Inferior parietal cortex (tissue), 1 donor: Measurements from ENCODE around the gene ANKHD1.

Source experiments
- DNase-seq: peaks from one replicate; pipeline ENCODE4 v3.0.0-alpha.2; 2016; ENCODE audit errors: extremely low spot score

The ANKHD1 gene

DNA sequence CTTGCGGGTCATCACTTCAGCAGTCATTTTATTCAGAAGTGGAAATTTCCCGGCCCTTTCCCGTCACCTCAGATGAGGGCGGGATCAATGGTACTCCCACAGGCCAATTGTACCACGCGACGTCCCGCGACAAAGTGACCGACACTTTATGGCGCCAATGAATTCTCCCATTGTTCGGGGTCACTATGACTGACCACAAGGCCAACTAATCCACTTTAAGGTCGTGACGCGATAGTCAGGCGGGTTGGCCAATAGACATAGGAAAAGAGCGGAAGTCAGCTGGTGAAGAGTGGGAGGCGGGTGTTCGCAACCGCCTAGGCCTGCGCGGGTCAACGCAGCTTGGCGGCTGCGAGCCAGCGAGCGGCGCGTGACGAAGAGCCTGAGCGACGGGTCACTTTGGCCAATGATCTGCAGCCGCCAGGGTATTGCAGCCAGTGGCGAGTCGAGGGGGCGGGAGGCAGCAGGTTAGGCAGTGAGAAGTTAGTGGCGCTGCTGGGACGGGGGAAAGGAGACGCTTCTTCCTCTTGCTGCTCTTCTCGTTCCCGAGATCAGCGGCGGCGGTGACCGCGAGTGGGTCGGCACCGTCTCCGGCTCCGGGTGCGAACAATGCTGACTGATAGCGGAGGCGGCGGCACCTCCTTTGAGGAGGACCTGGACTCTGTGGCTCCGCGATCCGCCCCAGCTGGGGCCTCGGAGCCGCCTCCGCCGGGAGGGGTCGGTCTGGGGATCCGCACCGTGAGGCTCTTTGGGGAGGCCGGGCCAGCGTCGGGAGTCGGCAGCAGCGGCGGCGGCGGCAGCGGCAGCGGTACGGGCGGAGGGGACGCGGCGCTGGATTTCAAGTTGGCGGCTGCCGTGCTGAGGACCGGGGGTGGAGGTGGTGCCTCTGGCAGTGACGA, at the start of gene ANKHD1:
TSS of gene ANKHD1 (plus strand) at position 472 of the 896 bp plus-strand sequence. CDS start at position 607, 135 bp downstream.
- DNase-seq, result peak; percentile 100

DNA sequence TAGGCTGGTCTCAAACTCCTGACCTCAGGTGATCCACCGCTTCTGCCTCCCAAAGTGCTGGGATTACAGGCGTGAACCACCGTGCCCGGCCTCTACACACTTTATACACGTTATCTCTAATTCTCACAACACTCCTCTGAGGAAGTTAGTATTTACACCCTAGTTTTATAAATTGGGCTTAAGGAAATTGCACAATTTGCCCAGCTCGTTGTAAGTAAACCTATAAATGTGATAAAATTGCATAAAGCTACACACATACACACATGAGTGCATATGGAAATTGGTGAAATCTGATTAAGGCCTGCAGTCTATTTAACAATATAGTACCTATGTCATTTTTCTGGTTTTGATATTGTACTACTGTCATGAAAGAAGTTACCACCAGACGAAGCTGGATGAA, 46.1 kb upstream of the ANKHD1 start:
- no peak for DNase-seq

- DNase-seq, result no peak
These were observed 44.5 kb upstream of the ANKHD1 start for GRCh38 chr5:140356853-140357725.

DNA sequence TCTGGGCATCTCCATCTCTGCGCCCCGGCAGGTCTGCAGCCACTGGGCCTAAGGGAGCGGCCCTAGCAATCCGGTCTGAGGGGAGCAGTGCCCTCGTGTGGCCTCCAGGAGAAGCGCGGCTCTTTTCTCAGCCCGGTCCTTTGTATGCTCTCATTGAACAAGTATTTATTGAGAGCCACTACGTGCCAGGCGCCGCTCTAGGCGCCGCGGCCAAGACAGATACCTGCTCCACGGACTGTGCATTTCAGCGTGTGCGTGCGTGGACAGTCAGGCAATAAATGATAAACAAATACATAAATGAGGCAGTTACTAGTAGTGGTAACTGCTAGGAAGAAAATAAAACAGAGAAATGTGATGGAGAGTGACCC, 43.9 kb upstream of the ANKHD1 start:
- peak; percentile 89 for DNase-seq

DNA sequence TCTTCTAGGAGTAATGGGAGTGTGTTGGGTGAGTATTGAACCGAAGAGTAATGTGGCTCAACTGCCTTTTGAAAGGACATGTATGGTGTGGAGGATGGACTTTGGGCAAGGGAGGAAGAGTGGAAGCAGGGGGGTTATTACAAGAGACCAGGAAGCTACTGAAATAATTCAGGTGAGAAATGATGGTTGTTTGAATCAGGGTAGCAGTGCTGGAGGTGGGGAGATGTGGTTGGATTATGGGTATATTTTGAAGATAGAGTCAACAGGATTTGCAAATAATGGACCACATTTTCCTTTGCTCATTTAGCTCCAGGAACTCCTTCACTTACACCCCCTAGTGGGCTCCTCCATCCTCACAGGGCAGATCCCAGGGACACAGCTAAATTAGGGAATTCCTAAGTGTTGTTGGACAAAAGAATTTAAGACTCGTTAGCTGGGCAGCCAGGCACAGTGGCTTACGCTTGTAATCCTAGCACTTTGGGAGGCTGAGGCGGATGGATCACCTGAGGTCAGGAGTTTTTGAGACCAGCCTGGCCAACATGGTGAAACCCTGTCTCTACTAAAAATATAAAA, 42.8 kb upstream of the ANKHD1 start:
- DNase-seq, result no peak

DNA sequence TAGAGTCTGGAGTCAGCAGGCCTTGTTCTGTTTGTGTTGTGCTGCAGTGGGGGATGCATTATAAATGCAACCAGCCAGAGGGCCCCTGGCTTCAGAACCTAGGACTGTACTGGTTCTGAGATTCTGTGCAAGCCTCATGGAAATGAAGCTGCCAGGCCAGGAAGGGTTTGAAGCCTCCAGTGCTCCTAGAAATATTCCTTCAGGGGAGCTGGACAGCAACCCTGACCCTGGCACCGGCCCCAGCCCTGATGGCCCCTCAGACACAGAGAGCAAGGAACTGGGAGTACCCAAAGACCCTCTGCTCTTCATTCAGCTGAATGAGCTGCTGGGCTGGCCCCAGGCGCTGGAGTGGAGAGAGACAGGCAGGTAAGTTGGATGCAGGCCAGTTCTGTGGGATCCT, 41.5 kb upstream of the ANKHD1 start, which contains the start of gene SLC4A9:
TSS of gene SLC4A9 (plus strand) at position 94 of the 400 bp plus-strand sequence. CDS start at position 137, 43 bp downstream.
- no peak for DNase-seq

DNA sequence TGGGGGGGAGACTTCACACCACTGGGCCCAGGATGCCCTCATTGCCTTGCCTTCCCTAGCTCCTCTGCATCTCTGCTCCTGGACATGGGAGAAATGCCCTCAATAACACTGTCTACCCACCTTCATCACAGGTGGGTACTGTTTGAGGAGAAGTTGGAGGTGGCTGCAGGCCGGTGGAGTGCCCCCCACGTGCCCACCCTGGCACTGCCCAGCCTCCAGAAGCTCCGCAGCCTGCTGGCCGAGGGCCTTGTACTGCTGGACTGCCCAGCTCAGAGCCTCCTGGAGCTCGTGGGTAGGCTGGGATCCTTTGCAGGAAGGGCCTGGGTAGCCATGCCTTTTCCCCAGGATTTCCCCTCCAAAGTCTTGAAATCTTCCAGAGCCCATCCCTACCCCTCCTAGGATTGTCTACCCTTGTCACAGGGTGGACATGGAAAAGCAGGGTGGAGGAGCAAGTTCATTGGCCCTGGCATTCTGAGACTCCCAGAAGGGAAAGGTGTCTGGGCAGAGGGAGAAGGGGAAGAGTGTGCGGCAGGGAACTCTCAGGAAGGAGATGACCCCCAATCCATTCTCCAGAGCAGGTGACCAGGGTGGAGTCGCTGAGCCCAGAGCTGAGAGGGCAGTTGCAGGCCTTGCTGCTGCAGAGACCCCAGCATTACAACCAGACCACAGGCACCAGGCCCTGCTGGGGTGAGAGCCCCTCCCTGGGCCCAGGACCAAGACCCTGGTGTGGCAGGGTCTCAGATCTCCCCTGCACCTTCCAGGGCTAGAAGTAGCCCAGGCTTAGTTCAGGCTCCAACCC, 40.8 kb upstream of the ANKHD1 start:
- DNase-seq, result no peak

DNA sequence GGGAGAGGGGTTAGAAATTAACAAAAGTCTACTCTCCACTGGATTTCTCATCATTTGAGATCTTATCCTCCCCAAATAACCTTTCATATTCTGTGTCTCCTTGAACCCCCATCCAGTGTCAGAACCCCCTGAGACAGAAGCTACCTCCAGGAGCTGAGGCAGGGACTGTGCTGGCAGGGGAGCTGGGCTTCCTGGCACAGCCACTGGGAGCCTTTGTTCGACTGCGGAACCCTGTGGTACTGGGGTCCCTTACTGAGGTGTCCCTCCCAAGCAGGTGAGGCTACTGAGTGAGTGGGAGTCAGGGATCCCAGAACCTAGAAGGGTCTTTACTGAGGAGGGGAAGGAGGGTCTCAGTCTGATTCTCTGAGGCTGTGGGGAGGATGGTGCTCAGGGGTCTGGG, 39.7 kb upstream of the ANKHD1 start:
- no peak for DNase-seq

DNA sequence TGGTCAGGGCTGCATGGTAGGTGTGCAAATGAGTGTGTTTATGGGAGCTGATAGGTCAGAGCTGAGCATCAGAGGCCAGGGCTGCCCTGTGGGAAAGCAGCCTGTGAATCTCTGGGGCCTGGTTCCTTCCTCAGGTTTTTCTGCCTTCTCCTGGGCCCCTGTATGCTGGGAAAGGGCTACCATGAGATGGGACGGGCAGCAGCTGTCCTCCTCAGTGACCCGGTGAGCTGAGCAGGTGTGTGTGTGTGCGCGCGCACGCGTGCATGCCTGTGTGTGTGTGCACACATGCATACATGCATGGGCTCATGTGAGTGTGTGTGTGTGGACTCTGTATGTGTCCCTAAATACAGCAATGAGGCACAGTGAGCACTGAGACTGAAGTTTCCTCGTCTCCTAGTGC, 39.3 kb upstream of the ANKHD1 start:
- DNase-seq, result no peak

GRCh38 chr5:140362875-140363630, 38.6 kb upstream of the ANKHD1 start:
- DNase-seq, result peak; percentile 75

DNA sequence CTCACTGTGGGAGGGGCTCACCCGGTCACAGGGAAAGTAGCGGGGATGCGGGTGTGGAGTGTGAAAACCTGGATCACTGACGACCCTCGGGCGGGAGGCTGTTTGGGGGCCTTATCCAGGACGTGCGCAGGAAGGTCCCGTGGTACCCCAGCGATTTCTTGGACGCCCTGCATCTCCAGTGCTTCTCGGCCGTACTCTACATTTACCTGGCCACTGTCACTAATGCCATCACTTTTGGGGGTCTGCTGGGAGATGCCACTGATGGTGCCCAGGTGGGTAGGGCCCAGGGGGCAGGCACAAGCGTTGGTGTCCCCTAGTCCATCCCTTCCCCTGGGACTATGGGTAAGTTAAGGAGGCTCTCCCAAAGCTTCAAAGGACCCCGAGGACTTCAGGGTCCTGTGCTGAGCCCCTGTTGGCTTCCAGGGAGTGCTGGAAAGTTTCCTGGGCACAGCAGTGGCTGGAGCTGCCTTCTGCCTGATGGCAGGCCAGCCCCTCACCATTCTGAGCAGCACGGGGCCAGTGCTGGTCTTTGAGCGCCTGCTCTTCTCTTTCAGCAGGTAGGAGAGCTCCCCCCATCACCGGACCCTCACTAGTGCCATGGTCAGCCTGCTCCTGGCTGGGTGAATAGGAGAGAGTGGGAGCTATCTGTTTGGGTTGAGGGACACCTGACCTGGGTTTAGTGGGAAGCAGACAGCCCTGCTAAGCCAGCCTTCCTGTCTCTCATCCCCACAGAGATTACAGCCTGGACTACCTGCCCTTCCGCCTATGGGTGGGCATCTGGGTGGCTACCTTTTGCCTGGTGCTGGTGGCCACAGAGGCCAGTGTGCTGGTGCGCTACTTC, 37.8 kb upstream of the ANKHD1 start:
- no peak for DNase-seq

GRCh38 chr5:140364472-140364765, 37.2 kb upstream of the ANKHD1 start:
- no peak for DNase-seq

- no peak for DNase-seq
These were observed 36.4 kb upstream of the ANKHD1 start for GRCh38 chr5:140365282-140365681.

- no peak for DNase-seq
These were observed 35.7 kb upstream of the ANKHD1 start for GRCh38 chr5:140365941-140366340.

DNA sequence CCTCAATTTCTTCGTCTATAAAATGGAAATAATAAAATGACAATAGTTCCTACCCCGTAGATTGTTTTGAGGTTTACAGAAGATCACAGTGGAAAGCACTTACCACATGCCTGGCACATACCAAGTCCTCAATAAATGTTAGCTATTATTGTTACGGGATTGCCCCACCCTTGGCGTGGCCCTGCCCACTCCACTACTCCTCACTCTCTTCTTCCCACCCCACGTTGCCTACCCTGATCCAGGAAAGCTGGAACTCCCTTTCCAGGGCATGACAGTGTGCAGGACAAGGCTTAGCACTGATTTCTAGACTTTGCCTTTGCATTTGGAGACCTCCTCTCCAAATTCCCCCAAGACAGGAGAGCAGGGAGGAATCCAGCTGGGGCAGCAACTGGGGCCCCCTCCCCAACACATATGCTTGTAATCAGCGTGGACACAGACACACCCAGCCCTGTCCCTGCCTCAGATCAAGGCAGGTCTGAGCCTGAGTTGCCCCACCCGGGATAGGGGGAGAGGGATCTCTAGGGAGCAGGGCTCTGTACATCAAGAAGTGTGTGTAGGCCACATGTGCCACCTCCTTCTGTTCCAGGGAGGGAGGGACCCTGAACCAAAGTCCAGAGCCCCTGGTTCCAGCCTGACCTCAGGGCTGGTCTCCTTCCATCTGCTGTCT, 34.9 kb upstream of the ANKHD1 start:
- DNase-seq, result no peak

DNA sequence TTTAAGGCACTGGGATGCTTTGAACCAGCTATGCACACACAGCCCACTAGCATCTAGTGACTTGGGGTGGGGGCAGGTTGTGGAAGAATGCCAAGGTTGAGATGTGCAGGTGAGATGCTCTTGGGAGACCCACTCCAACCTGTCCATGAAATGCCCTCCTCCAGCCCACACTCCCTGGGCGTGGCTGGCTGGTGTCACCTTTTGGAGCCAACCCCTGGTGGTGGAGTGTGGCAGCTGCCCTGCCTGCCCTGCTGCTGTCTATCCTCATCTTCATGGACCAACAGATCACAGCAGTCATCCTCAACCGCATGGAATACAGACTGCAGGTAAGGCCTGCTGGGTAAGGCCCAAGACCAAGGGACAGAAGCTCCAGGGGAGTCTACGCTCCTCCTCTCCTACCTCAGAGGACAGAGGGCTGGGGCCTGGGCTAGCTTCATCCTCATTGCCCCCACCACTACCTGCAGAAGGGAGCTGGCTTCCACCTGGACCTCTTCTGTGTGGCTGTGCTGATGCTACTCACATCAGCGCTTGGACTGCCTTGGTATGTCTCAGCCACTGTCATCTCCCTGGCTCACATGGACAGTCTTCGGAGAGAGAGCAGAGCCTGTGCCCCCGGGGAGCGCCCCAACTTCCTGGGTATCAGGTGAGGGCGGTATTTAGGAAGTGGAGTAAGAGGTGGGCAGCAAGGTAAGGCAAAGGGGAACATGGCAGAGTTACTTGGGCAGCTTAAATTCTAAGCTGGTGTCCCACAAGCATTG, 34.2 kb upstream of the ANKHD1 start:
- no peak for DNase-seq

DNA sequence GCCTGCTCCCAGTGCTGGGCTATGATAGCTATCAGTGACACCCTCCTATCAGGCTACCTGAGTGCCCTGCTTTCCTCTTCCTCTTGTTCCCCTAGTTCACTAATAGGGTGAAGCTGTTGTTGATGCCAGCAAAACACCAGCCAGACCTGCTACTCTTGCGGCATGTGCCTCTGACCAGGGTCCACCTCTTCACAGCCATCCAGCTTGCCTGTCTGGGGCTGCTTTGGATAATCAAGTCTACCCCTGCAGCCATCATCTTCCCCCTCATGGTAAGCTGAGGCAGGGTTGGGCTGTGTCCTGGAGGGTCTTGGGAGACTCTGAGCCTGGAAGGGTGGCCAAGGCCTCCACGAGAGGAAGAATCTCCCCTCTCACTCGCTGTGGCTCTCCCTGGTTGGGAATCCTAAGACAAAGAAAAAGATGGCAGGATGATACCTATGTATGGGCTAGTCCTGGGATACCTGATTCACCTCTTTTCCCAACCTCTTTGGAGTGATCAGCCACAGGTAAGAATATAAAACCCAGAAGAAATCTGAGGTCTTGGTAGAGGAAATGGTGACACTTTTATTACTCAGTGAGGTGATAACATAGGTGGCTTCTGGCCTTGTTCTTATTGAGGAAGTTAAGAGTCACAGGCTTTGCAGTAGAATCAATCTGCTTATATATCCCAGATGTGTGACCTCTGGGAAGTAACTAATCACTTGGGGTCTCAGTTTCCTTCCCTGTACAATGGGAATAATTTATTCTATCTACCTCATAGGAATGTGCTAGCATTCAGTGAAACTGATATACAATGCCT, 30.1 kb upstream of the ANKHD1 start:
- DNase-seq, result no peak

GRCh38 chr5:140372971-140373487, 28.6 kb upstream of the ANKHD1 start:
- DNase-seq, result peak; percentile 76
